GM12878 (cell line): ENCODE results near the gene IFNL1. TPM values are rescaled to one million over a fixed set of nuclear protein-coding genes. Genes with fewer than 3 reads are reported as not detected.

ENCODE experiments used
- ATAC-seq: fragments of 200-7000 bp; cut with Tn5 transposase; 3 replicates; pipeline ENCODE4 v1.9.1; 2020; ENCODE audit warnings: mild to moderate bottlenecking, moderate library complexity
- BruUV-seq: library from RNA; stranded (reverse); fragments of 400-500 nt; replicated peaks from 2 replicates; lab custom pipeline; 2021; lab: Mats Ljungman, UMichigan
- CTCF ChIA-PET: fragments of 300-600 bp; sonication (Branson Sonifier 250); formaldehyde crosslinking; extraction: SDS; loops from one replicate; lab custom pipeline; 2021; ENCODE audit warnings: inconsistent platforms; lab: Yijun Ruan, JAX
- POLR2A ChIA-PET: fragments of 350-600 bp; formaldehyde crosslinking; extraction: SDS; loops from one replicate; lab custom pipeline; 2021; ENCODE audit warnings: inconsistent platforms; lab: Charles Lee
- RAD21 ChIA-PET: fragments of 300-600 bp; sonication (Branson Sonifier 250); formaldehyde crosslinking; loops from one replicate; lab custom pipeline; 2023; ENCODE audit warnings: antibody characterized with exemption; ENCODE audit not compliant: unreplicated experiment; lab: Charles Lee
- SMC1A ChIA-PET: fragments of 300-600 bp; sonication (Branson Sonifier 250); formaldehyde crosslinking; loops from one replicate; lab custom pipeline; 2023; ENCODE audit not compliant: unreplicated experiment, uncharacterized antibody; lab: Charles Lee
- DNase-seq: peaks from one replicate; pipeline ENCODE4 v3.0.0-alpha.2; 2011; ENCODE audit warnings: low read depth, low spot score
- FAIRE-seq: peaks from 3 replicates; lab custom pipeline; 2011; peaks lifted over from hg19 to GRCh38; lab: Jason Lieb, UNC
- H2AFZ ChIP-seq: 2 replicates; pipeline ENCODE4 v1.6.0; 2011; ENCODE audit warnings: low read depth, low read length, control low read depth; ENCODE audit not compliant: control insufficient read depth
- H3K27ac ChIP-seq: 2 replicates; pipeline ENCODE4 v1.5.1; 2011; ENCODE audit warnings: control low read depth; ENCODE audit not compliant: control insufficient read depth, insufficient read depth
- H3K27me3 ChIP-seq, 2 experiments: replicated peaks in 1 of 2; 2 replicates each; pipeline versions ENCODE4 v1.6.0 to v1.6.1; 2011; ENCODE audit warnings: low read length in 1 of 2; ENCODE audit not compliant: control insufficient read depth in 2 of 2, insufficient read depth in 2 of 2
- H3K36me3 ChIP-seq, 2 experiments: 2 replicates each; pipeline ENCODE4 v1.5.1; 2011; ENCODE audit warnings: low read length in 1 of 2; ENCODE audit not compliant: control insufficient read depth in 2 of 2, insufficient read depth in 2 of 2
- H3K4me1 ChIP-seq: 2 replicates; pipeline ENCODE4 v1.6.1; 2011; ENCODE audit warnings: mild to moderate bottlenecking, low read length, moderate library complexity, mixed read lengths; ENCODE audit not compliant: control insufficient read depth, insufficient read depth
- H3K4me2 ChIP-seq: 2 replicates; pipeline ENCODE4 v1.6.0; 2011; ENCODE audit warnings: control low read depth; ENCODE audit not compliant: control insufficient read depth, insufficient read depth
- H3K4me3 ChIP-seq: fragments of 200-600 bp; sonication (generic); 2 replicates; pipeline ENCODE4 v1.5.1; 2016
- H3K79me2 ChIP-seq: 2 replicates; pipeline ENCODE4 v1.6.0; 2011; ENCODE audit warnings: low read length; ENCODE audit not compliant: control insufficient read depth, insufficient read depth
- H3K9ac ChIP-seq: 2 replicates; pipeline ENCODE4 v1.8.0; 2011; ENCODE audit warnings: low read length, control low read depth, mixed read lengths; ENCODE audit not compliant: control insufficient read depth, insufficient read depth
- H3K9me3 ChIP-seq: replicated peaks from 3 replicates; pipeline ENCODE4 v1.5.1; 2011; ENCODE audit warnings: mild to moderate bottlenecking, low read length; ENCODE audit not compliant: control insufficient read depth, insufficient read depth
- H4K20me1 ChIP-seq: 2 replicates; pipeline ENCODE4 v1.6.0; 2011; ENCODE audit not compliant: control insufficient read depth, insufficient read depth
- CBX3 ChIP-seq: fragments of 200-600 bp; sonication (generic); IDR thresholded peaks from 2 replicates; pipeline ENCODE4 v1.6.1; 2016; ENCODE audit warnings: low read depth, borderline replicate concordance
- ESRRA ChIP-seq: IDR thresholded peaks from 2 replicates; pipeline ENCODE4 v1.6.1; 2012; ENCODE audit warnings: mild to moderate bottlenecking, low read length, improper control_type of control experiment
- GATAD2B ChIP-seq: fragments of 450-650 bp; conservative IDR thresholded peaks from 2 replicates; pipeline ENCODE4 v1.6.1; 2017; ENCODE audit warnings: low read depth, mild to moderate bottlenecking, moderate library complexity
- JUNB ChIP-seq: IDR thresholded peaks from 2 replicates; pipeline ENCODE4 v1.6.1; 2016; ENCODE audit warnings: antibody characterized with exemption, mild to moderate bottlenecking
- MTA3 ChIP-seq: IDR thresholded peaks from 2 replicates; pipeline ENCODE4 v1.6.1; 2012; ENCODE audit warnings: low read length, inconsistent platforms, borderline replicate concordance
- POLR2AphosphoS5 ChIP-seq: IDR thresholded peaks from 2 replicates; pipeline ENCODE4 v1.6.1; 2011; ENCODE audit warnings: mild to moderate bottlenecking, low read length, inconsistent platforms
- RAD21 ChIP-seq: IDR thresholded peaks from 2 replicates; pipeline ENCODE4 v1.6.1; 2011; ENCODE audit warnings: mild to moderate bottlenecking, low read depth, low read length, moderate library complexity; ENCODE audit not compliant: insufficient read depth
- ZNF384 ChIP-seq: IDR thresholded peaks from 2 replicates; pipeline ENCODE4 v1.6.1; 2012; ENCODE audit warnings: low read depth, mild to moderate bottlenecking, low read length, improper control_type of control experiment, borderline replicate concordance
- WGBS: methylation state at CpG from one replicate; pipeline ENCODE4 v1.1.6; 2016; ENCODE audit warnings: low lambda C conversion rate; ENCODE audit not compliant: insufficient replicate concordance, insufficient coverage; ENCODE audit errors: missing lambda C conversion rate; 5-methylcytosine and 5-hydroxymethylcytosine counted together
- in situ Hi-C: fragments of 300-500 bp; cut with MboI; formaldehyde crosslinking; loops from 9 replicates; pipeline ENCODE4 v1.14.3; 2018; ENCODE audit warnings: mixed read lengths
- intact Hi-C: fragments of 100-400 bp; cut with micrococcal nuclease; formaldehyde crosslinking; loops from one replicate; pipeline ENCODE4 v1.14.2; 2022; ENCODE audit not compliant: unreplicated experiment
- polyA plus RNA-seq, 11 experiments: library from polyadenylated mRNA; depleted of rRNA in 4 of 11; unstranded in 6 of 11; stranded (reverse) in 5 of 11; fragments of >200 nt; fragmentation: Nextera tagmentation in 4 of 11; fragmentation: Illumina TruSeq in 1 of 11; extraction: Ambion mirVana in 4 of 11; extraction: Trizol in 1 of 11; gene quantifications; 1 replicate in 1 of 11; 2 replicates in 10 of 11; pipeline versions ENCODE4 v1.2.1 to v1.2.3, GENCODE V29; 2011 to 2016; ENCODE audit warnings: inconsistent platforms in 2 of 11, missing spikeins in 2 of 11, low read depth in 1 of 11
- total RNA-seq, 4 experiments: library from RNA; depleted of rRNA in 3 of 4; stranded (reverse); fragments of >200 nt in 3 of 4; fragmentation: Illumina TruSeq in 1 of 4; extraction: Trizol in 1 of 4; gene quantifications; 2 replicates each; pipeline versions ENCODE4 v1.2.1 to v1.2.3, GENCODE V29; 2013 to 2021
- TF ChIP-seq, protein P1 (sequence below): IDR thresholded peaks from 2 replicates; pipeline ENCODE4 v1.6.1; 2011; ENCODE audit warnings: borderline replicate concordance, low read depth, mild to moderate bottlenecking, moderate library complexity, mixed read lengths, low read length; ENCODE audit not compliant: insufficient read depth; ENCODE audit errors: extremely low read length
- TF ChIP-seq, protein P2 (sequence below): IDR thresholded peaks from 2 replicates; pipeline ENCODE4 v1.6.1; 2011; ENCODE audit warnings: borderline replicate concordance, low read depth, mild to moderate bottlenecking, moderate library complexity, low read length; ENCODE audit not compliant: insufficient read depth, poor library complexity, severe bottlenecking
- TF ChIP-seq, protein P3 (sequence below): IDR thresholded peaks from 2 replicates; pipeline ENCODE4 v1.6.1; 2012; ENCODE audit warnings: improper control_type of control experiment, low read depth, low read length; ENCODE audit not compliant: insufficient replicate concordance
- TF ChIP-seq, protein P4 (sequence below): IDR thresholded peaks from 2 replicates; pipeline ENCODE4 v1.6.1; 2011; ENCODE audit warnings: low read depth, low read length, improper control_type of control experiment, borderline replicate concordance
- TF ChIP-seq, protein P5 (sequence below): IDR thresholded peaks from 2 replicates; pipeline ENCODE4 v1.6.1; 2011; ENCODE audit warnings: low read depth, mild to moderate bottlenecking, low read length, moderate library complexity, borderline replicate concordance; ENCODE audit errors: extremely low read depth

The IFNL1 gene
- total and polyA plus RNA-seq, 10 of the 15 experiments (the other 5 are each of a cell fraction or from before 2014, with no cell fraction given) = not detected

DNA sequence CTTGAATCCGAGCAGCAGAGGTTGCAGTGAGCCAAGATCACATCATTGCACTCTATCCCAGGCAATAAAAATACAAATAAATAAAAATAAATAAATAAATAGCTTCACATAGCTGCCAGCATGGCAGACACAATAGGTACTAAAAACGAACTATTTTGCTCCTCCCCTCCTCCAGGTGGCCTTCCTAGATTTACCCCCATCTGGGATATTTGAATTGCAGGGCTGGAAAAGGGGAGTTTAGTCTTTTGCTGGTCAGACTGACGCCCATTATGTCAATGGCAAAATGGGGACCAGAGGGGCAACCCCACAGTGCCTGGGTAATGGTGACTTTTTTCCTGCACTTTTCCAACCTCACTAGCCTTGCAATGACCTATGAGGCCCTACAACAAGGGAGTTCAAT is 40.3 kb downstream of the IFNL1 start:
- H4K20me1 ChIP-seq = no peaks in the 10 kb centered on the region
- no peak for ATAC-seq
- no peak overlapping the region for H2AFZ ChIP-seq
- H3K9ac ChIP-seq = no peak overlapping the region
- FAIRE-seq = no peak
- no peaks in the 10 kb centered on the region for H3K27me3 ChIP-seq
- peaks cover 9% of the 10 kb centered on the region for H3K4me1 ChIP-seq
- intact Hi-C loops (no loop called here), in situ Hi-C loops (no loop called here)
- no peak overlapping the region for H3K4me3 ChIP-seq
- no peak for DNase-seq
- H3K27ac ChIP-seq = peak overlapping the region; percentile 97
- POLR2A ChIA-PET = interaction anchor here (0.6 to 2.8 kb wide), 3 partner anchors 9 to 1093 kb away, joined by 3 to 9 read pairs (median 4); no protein-coding TSS in a partner anchor
- BruUV-seq = no TSS peak
- H3K9me3 ChIP-seq = no peaks in the 10 kb centered on the region
- SMC1A ChIA-PET = interaction anchor here (0.7 to 1.1 kb wide), 4 partner anchors 12 to 215 kb away, joined by 3 read pairs; partner anchors contain the start of gene EID2B
- H3K36me3 ChIP-seq = no peaks in the 10 kb centered on the region
- 48% methylated on average over 3 of the region's 3 CpGs for WGBS
- H3K4me2 ChIP-seq = no peak overlapping the region
- CTCF ChIA-PET = interaction anchor here (0.9 to 2.6 kb wide), 4 partner anchors 9 to 214 kb away, joined by 3 to 14 read pairs (median 4); partner anchors contain the start of gene PLEKHG2
- H3K79me2 ChIP-seq = peaks cover 18% of the 10 kb centered on the region
- RAD21 ChIA-PET = interaction anchor here (1.3 to 1.7 kb wide), 3 partner anchors 54 to 78 kb away, joined by 4 to 6 read pairs (median 5); partner anchors contain the start of genes MED29, PAF1 and PLEKHG2
- TF ChIP-seq ESRRA = no peak
- TF ChIP-seq CBX3 = no peak
- TF ChIP-seq, protein P1, sequence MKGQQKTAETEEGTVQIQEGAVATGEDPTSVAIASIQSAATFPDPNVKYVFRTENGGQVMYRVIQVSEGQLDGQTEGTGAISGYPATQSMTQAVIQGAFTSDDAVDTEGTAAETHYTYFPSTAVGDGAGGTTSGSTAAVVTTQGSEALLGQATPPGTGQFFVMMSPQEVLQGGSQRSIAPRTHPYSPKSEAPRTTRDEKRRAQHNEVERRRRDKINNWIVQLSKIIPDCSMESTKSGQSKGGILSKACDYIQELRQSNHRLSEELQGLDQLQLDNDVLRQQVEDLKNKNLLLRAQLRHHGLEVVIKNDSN = no peak
- TF ChIP-seq, protein P2, sequence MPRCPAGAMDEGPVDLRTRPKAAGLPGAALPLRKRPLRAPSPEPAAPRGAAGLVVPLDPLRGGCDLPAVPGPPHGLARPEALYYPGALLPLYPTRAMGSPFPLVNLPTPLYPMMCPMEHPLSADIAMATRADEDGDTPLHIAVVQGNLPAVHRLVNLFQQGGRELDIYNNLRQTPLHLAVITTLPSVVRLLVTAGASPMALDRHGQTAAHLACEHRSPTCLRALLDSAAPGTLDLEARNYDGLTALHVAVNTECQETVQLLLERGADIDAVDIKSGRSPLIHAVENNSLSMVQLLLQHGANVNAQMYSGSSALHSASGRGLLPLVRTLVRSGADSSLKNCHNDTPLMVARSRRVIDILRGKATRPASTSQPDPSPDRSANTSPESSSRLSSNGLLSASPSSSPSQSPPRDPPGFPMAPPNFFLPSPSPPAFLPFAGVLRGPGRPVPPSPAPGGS = no peak
- TF ChIP-seq, protein P3, sequence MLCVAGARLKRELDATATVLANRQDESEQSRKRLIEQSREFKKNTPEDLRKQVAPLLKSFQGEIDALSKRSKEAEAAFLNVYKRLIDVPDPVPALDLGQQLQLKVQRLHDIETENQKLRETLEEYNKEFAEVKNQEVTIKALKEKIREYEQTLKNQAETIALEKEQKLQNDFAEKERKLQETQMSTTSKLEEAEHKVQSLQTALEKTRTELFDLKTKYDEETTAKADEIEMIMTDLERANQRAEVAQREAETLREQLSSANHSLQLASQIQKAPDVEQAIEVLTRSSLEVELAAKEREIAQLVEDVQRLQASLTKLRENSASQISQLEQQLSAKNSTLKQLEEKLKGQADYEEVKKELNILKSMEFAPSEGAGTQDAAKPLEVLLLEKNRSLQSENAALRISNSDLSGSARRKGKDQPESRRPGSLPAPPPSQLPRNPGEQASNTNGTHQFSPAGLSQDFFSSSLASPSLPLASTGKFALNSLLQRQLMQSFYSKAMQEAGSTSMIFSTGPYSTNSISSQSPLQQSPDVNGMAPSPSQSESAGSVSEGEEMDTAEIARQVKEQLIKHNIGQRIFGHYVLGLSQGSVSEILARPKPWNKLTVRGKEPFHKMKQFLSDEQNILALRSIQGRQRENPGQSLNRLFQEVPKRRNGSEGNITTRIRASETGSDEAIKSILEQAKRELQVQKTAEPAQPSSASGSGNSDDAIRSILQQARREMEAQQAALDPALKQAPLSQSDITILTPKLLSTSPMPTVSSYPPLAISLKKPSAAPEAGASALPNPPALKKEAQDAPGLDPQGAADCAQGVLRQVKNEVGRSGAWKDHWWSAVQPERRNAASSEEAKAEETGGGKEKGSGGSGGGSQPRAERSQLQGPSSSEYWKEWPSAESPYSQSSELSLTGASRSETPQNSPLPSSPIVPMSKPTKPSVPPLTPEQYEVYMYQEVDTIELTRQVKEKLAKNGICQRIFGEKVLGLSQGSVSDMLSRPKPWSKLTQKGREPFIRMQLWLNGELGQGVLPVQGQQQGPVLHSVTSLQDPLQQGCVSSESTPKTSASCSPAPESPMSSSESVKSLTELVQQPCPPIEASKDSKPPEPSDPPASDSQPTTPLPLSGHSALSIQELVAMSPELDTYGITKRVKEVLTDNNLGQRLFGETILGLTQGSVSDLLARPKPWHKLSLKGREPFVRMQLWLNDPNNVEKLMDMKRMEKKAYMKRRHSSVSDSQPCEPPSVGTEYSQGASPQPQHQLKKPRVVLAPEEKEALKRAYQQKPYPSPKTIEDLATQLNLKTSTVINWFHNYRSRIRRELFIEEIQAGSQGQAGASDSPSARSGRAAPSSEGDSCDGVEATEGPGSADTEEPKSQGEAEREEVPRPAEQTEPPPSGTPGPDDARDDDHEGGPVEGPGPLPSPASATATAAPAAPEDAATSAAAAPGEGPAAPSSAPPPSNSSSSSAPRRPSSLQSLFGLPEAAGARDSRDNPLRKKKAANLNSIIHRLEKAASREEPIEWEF = no peak
- no peak for TF ChIP-seq RAD21
- no peak for TF ChIP-seq MTA3
- TF ChIP-seq POLR2AphosphoS5 = no peak
- TF ChIP-seq, protein P4, sequence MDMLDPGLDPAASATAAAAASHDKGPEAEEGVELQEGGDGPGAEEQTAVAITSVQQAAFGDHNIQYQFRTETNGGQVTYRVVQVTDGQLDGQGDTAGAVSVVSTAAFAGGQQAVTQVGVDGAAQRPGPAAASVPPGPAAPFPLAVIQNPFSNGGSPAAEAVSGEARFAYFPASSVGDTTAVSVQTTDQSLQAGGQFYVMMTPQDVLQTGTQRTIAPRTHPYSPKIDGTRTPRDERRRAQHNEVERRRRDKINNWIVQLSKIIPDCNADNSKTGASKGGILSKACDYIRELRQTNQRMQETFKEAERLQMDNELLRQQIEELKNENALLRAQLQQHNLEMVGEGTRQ = no peak
- no peak for TF ChIP-seq ZNF384
- TF ChIP-seq GATAD2B = no peak
- no peak for TF ChIP-seq JUNB
- TF ChIP-seq, protein P5, sequence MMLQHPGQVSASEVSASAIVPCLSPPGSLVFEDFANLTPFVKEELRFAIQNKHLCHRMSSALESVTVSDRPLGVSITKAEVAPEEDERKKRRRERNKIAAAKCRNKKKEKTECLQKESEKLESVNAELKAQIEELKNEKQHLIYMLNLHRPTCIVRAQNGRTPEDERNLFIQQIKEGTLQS = no peak
